GM12878 (cell line): ENCODE data around the gene SLC25A48. TPM values are rescaled to one million over a fixed set of nuclear protein-coding genes. Genes with fewer than 3 reads are reported as not detected.

Source experiments
- ATAC-seq: fragments of 200-7000 bp; cut with Tn5 transposase; 3 replicates; pipeline ENCODE4 v1.9.1; 2020; ENCODE audit warnings: mild to moderate bottlenecking, moderate library complexity
- BruUV-seq: library from RNA; stranded (reverse); fragments of 400-500 nt; replicated peaks from 2 replicates; lab custom pipeline; 2021; lab: Mats Ljungman, UMichigan
- CTCF ChIA-PET: fragments of 300-600 bp; sonication (Branson Sonifier 250); formaldehyde crosslinking; extraction: SDS; loops from one replicate; lab custom pipeline; 2021; ENCODE audit warnings: inconsistent platforms; lab: Yijun Ruan, JAX
- POLR2A ChIA-PET: fragments of 350-600 bp; formaldehyde crosslinking; extraction: SDS; loops from one replicate; lab custom pipeline; 2021; ENCODE audit warnings: inconsistent platforms; lab: Charles Lee
- RAD21 ChIA-PET: fragments of 300-600 bp; sonication (Branson Sonifier 250); formaldehyde crosslinking; loops from one replicate; lab custom pipeline; 2023; ENCODE audit warnings: antibody characterized with exemption; ENCODE audit not compliant: unreplicated experiment; lab: Charles Lee
- SMC1A ChIA-PET: fragments of 300-600 bp; sonication (Branson Sonifier 250); formaldehyde crosslinking; loops from one replicate; lab custom pipeline; 2023; ENCODE audit not compliant: unreplicated experiment, uncharacterized antibody; lab: Charles Lee
- DNase-seq: peaks from one replicate; pipeline ENCODE4 v3.0.0-alpha.2; 2011; ENCODE audit warnings: low read depth, low spot score
- FAIRE-seq: peaks from 3 replicates; lab custom pipeline; 2011; peaks lifted over from hg19 to GRCh38; lab: Jason Lieb, UNC
- H2AFZ ChIP-seq: 2 replicates; pipeline ENCODE4 v1.6.0; 2011; ENCODE audit warnings: low read depth, low read length, control low read depth; ENCODE audit not compliant: control insufficient read depth
- H3K27ac ChIP-seq: 2 replicates; pipeline ENCODE4 v1.5.1; 2011; ENCODE audit warnings: control low read depth; ENCODE audit not compliant: control insufficient read depth, insufficient read depth
- H3K27me3 ChIP-seq, 2 experiments: replicated peaks in 1 of 2; 2 replicates each; pipeline versions ENCODE4 v1.6.0 to v1.6.1; 2011; ENCODE audit warnings: low read length in 1 of 2; ENCODE audit not compliant: control insufficient read depth in 2 of 2, insufficient read depth in 2 of 2
- H3K36me3 ChIP-seq, 2 experiments: 2 replicates each; pipeline ENCODE4 v1.5.1; 2011; ENCODE audit warnings: low read length in 1 of 2; ENCODE audit not compliant: control insufficient read depth in 2 of 2, insufficient read depth in 2 of 2
- H3K4me1 ChIP-seq: 2 replicates; pipeline ENCODE4 v1.6.1; 2011; ENCODE audit warnings: mild to moderate bottlenecking, low read length, moderate library complexity, mixed read lengths; ENCODE audit not compliant: control insufficient read depth, insufficient read depth
- H3K4me2 ChIP-seq: 2 replicates; pipeline ENCODE4 v1.6.0; 2011; ENCODE audit warnings: control low read depth; ENCODE audit not compliant: control insufficient read depth, insufficient read depth
- H3K4me3 ChIP-seq: fragments of 200-600 bp; sonication (generic); 2 replicates; pipeline ENCODE4 v1.5.1; 2016
- H3K79me2 ChIP-seq: 2 replicates; pipeline ENCODE4 v1.6.0; 2011; ENCODE audit warnings: low read length; ENCODE audit not compliant: control insufficient read depth, insufficient read depth
- H3K9ac ChIP-seq: 2 replicates; pipeline ENCODE4 v1.8.0; 2011; ENCODE audit warnings: low read length, control low read depth, mixed read lengths; ENCODE audit not compliant: control insufficient read depth, insufficient read depth
- H3K9me3 ChIP-seq: replicated peaks from 3 replicates; pipeline ENCODE4 v1.5.1; 2011; ENCODE audit warnings: mild to moderate bottlenecking, low read length; ENCODE audit not compliant: control insufficient read depth, insufficient read depth
- H4K20me1 ChIP-seq: 2 replicates; pipeline ENCODE4 v1.6.0; 2011; ENCODE audit not compliant: control insufficient read depth, insufficient read depth
- BHLHE40 ChIP-seq, 2 experiments: fragments of 450-650 bp in 1 of 2; IDR thresholded peaks; 2 replicates each; pipeline ENCODE4 v1.6.1; 2011 to 2017; ENCODE audit warnings: low read depth in 2 of 2, borderline replicate concordance in 1 of 2, improper control_type of control experiment in 1 of 2, low read length in 1 of 2, mild to moderate bottlenecking in 1 of 2
- CEBPZ ChIP-seq: fragments of 150-350 bp; IDR thresholded peaks from 2 replicates; pipeline ENCODE4 v1.6.1; 2016; ENCODE audit warnings: low read depth, low read length
- CHD4 ChIP-seq: fragments of 200-600 bp; sonication (generic); IDR thresholded peaks from 2 replicates; pipeline ENCODE4 v1.6.1; 2016; ENCODE audit warnings: mild to moderate bottlenecking
- CTCF ChIP-seq, 3 experiments: IDR thresholded peaks in 2 of 3; conservative IDR thresholded peaks in 1 of 3; 2 replicates each; pipeline ENCODE4 v1.5.1; 2011; ENCODE audit warnings: low read depth in 3 of 3, low read length in 3 of 3, mild to moderate bottlenecking in 3 of 3, control low read depth in 2 of 3, moderate library complexity in 2 of 3, inconsistent platforms in 1 of 3, mixed read lengths in 1 of 3; ENCODE audit not compliant: control insufficient read depth in 2 of 3, insufficient read depth in 1 of 3; ENCODE audit errors: extremely low read depth in 1 of 3
- FOS ChIP-seq: IDR thresholded peaks from 3 replicates; pipeline ENCODE4 v1.6.1; 2011; ENCODE audit warnings: borderline replicate concordance; ENCODE audit not compliant: insufficient read length; ENCODE audit errors: extremely low read depth
- PRDM15 ChIP-seq: fragments of 450-650 bp; formaldehyde crosslinking; IDR thresholded peaks from 2 replicates; pipeline ENCODE4 v1.4.0; 2020; ENCODE audit warnings: mild to moderate bottlenecking, moderate library complexity
- SPI1 ChIP-seq: IDR thresholded peaks from 2 replicates; pipeline ENCODE4 v1.6.1; 2011; ENCODE audit warnings: low read depth, mild to moderate bottlenecking, low read length, moderate library complexity, borderline replicate concordance; ENCODE audit not compliant: insufficient read depth
- TCF3 ChIP-seq: IDR thresholded peaks from 2 replicates; pipeline ENCODE4 v1.6.1; 2012; ENCODE audit warnings: low read depth, mild to moderate bottlenecking, low read length, borderline replicate concordance; ENCODE audit not compliant: insufficient read depth
- WGBS: methylation state at CpG from one replicate; pipeline ENCODE4 v1.1.6; 2016; ENCODE audit warnings: low lambda C conversion rate; ENCODE audit not compliant: insufficient replicate concordance, insufficient coverage; ENCODE audit errors: missing lambda C conversion rate; 5-methylcytosine and 5-hydroxymethylcytosine counted together
- in situ Hi-C: fragments of 300-500 bp; cut with MboI; formaldehyde crosslinking; loops from 9 replicates; pipeline ENCODE4 v1.14.3; 2018; ENCODE audit warnings: mixed read lengths
- intact Hi-C: fragments of 100-400 bp; cut with micrococcal nuclease; formaldehyde crosslinking; loops from one replicate; pipeline ENCODE4 v1.14.2; 2022; ENCODE audit not compliant: unreplicated experiment
- polyA plus RNA-seq, 11 experiments: library from polyadenylated mRNA; depleted of rRNA in 4 of 11; unstranded in 6 of 11; stranded (reverse) in 5 of 11; fragments of >200 nt; fragmentation: Nextera tagmentation in 4 of 11; fragmentation: Illumina TruSeq in 1 of 11; extraction: Ambion mirVana in 4 of 11; extraction: Trizol in 1 of 11; gene quantifications; 1 replicate in 1 of 11; 2 replicates in 10 of 11; pipeline versions ENCODE4 v1.2.1 to v1.2.3, GENCODE V29; 2011 to 2016; ENCODE audit warnings: inconsistent platforms in 2 of 11, missing spikeins in 2 of 11, low read depth in 1 of 11
- total RNA-seq, 4 experiments: library from RNA; depleted of rRNA in 3 of 4; stranded (reverse); fragments of >200 nt in 3 of 4; fragmentation: Illumina TruSeq in 1 of 4; extraction: Trizol in 1 of 4; gene quantifications; 2 replicates each; pipeline versions ENCODE4 v1.2.1 to v1.2.3, GENCODE V29; 2013 to 2021
- TF ChIP-seq, protein P1 (sequence below): fragments of 450-650 bp; IDR thresholded peaks from 2 replicates; pipeline ENCODE4 v1.6.1; 2016; ENCODE audit warnings: mild to moderate bottlenecking, moderate library complexity, borderline replicate concordance

SLC25A48 gene
- total and polyA plus RNA-seq, 10 of the 15 experiments (the other 5 are each of a cell fraction or from before 2014, with no cell fraction given), result 0.06 TPM; not detected in 9

DNA sequence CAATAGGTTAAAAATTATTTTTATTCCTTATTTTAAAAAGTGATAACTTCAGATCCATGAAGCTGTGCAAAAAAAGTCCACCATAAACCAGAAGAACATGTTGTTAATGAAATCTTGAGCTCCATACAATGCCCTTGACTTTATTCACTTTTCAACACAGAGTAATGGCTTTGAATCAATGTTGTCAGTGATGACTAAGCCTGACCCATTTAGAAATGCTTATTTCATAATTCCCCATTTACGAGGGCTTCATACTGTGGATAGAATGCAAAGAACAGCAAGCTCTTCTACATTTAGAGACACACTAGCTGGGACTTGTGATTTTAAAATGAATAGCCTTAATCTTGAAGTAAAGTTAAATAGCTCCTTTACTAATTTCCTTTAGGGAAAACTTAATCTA lies 86.9 kb downstream of the SLC25A48 start:
- SMC1A ChIA-PET, result interaction anchor here (1.4 kb wide), 1 partner anchor 15 kb away, joined by 3 read pairs; no protein-coding TSS in a partner anchor
- TF ChIP-seq CHD4, result no peak
- TF ChIP-seq SPI1, result no peak
- TF ChIP-seq FOS, result no peak
- no peak for TF ChIP-seq CTCF (IDR thresholded peaks at IDR 0.05 in 2 of 3, conservative IDR thresholded peaks at IDR 0.05 in 1 of 3; ENCODE audit: control insufficient read depth in 2 of 3, extremely low read depth in 1 of 3, insufficient read depth in 1 of 3, low read depth in 3 of 3, low read length in 3 of 3)
- no peak for TF ChIP-seq CEBPZ
- TF ChIP-seq, protein P1, sequence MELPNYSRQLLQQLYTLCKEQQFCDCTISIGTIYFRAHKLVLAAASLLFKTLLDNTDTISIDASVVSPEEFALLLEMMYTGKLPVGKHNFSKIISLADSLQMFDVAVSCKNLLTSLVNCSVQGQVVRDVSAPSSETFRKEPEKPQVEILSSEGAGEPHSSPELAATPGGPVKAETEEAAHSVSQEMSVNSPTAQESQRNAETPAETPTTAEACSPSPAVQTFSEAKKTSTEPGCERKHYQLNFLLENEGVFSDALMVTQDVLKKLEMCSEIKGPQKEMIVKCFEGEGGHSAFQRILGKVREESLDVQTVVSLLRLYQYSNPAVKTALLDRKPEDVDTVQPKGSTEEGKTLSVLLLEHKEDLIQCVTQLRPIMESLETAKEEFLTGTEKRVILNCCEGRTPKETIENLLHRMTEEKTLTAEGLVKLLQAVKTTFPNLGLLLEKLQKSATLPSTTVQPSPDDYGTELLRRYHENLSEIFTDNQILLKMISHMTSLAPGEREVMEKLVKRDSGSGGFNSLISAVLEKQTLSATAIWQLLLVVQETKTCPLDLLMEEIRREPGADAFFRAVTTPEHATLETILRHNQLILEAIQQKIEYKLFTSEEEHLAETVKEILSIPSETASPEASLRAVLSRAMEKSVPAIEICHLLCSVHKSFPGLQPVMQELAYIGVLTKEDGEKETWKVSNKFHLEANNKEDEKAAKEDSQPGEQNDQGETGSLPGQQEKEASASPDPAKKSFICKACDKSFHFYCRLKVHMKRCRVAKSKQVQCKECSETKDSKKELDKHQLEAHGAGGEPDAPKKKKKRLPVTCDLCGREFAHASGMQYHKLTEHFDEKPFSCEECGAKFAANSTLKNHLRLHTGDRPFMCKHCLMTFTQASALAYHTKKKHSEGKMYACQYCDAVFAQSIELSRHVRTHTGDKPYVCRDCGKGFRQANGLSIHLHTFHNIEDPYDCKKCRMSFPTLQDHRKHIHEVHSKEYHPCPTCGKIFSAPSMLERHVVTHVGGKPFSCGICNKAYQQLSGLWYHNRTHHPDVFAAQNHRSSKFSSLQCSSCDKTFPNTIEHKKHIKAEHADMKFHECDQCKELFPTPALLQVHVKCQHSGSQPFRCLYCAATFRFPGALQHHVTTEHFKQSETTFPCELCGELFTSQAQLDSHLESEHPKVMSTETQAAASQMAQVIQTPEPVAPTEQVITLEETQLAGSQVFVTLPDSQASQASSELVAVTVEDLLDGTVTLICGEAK, result no peak
- TF ChIP-seq TCF3, result no peak
- TF ChIP-seq BHLHE40 (IDR thresholded peaks at IDR 0.05; ENCODE audit: borderline replicate concordance in 1 of 2, low read depth in 2 of 2, low read length in 1 of 2), result no peak
- TF ChIP-seq PRDM15 (CRISPR knock-in tag), result no peak

More for the DNA sequence above, 86.9 kb downstream of the SLC25A48 start:
- Histone ChIP-seq H3K4me1 (no peaks in the 10 kb centered on the region), H3K27me3 (peaks cover 0 to 2% of the 10 kb centered on the region in 2 experiments; a peak in 2 of 4 replicates), H3K9me3 (no peaks in the 10 kb centered on the region), H4K20me1 (no peaks in the 10 kb centered on the region), H3K79me2 (no peaks in the 10 kb centered on the region), H3K4me3 (no peak overlapping the region), H2AFZ (no peak overlapping the region), H3K36me3 (no peaks in the 10 kb centered on the region), H3K9ac (no peak overlapping the region), H3K4me2 (no peak overlapping the region), H3K27ac (no peak overlapping the region)
- CTCF ChIA-PET, result interaction anchor here (0.6 to 0.7 kb wide), 2 partner anchors 24 to 362 kb away, joined by 3 to 4 read pairs; no protein-coding TSS in a partner anchor
- no peak for DNase-seq
- in situ Hi-C loops (no loop called here), intact Hi-C loops (no loop called here)
- POLR2A ChIA-PET, result no interaction called here
- RAD21 ChIA-PET, result no interaction called here
- 0% methylated on average over 1 of the region's 1 CpG for WGBS
- FAIRE-seq, result no peak
- no TSS peak for BruUV-seq
- no peak for ATAC-seq
